ENCODE data around the gene ITSN2.

GRCh38 chr2:24199968-24200590 lies 160.3 kb downstream of the ITSN2 start:
- TF ChIP-seq POLR2AphosphoS5 (IDR thresholded peaks at IDR 0.05; ENCODE audit: low read depth, low read length) (no peak), POLR2A (IDR thresholded peaks at IDR 0.05; ENCODE audit: low read depth, low read length) (no peak), TAF1 (IDR thresholded peaks at IDR 0.05; ENCODE audit: borderline replicate concordance, low read depth, low read length) (no peak)

Data from GM12892 (cell line).